ENCODE results near the gene CEP63.

CEP63 gene

GRCh38 chr3:134536781-134537180 is 50.9 kb downstream of the CEP63 start:
- Histone ChIP-seq H3K4ac (ENCODE audit: low read length) (no peak overlapping the region), H2BK12ac (ENCODE audit: low read length) (no peak overlapping the region), H3K9ac (ENCODE audit: low read depth, low read length, poor library complexity) (no peak overlapping the region), H3K14ac (ENCODE audit: low read length) (no peak overlapping the region), H3K23ac (ENCODE audit: low read depth, low read length, poor library complexity) (no peak overlapping the region), H3K4me1 (ENCODE audit: control insufficient read depth in 2 of 2, insufficient read depth in 1 of 2, low read depth in 1 of 2, low read length in 2 of 2) (peaks cover 0 to 2% of the 10 kb centered on the region in 2 donors), H3K27ac (replicated peaks; ENCODE audit: low read length) (no peak overlapping the region), H2BK5ac (ENCODE audit: low read length) (no peak overlapping the region), H3K79me1 (ENCODE audit: low read depth, low read length) (no peaks in the 10 kb centered on the region), H2BK15ac (ENCODE audit: low read length) (no peak overlapping the region), H3K9me3 (replicated peaks in 1 of 2; ENCODE audit: control insufficient read depth in 2 of 2, insufficient read depth in 1 of 2, low read depth in 1 of 2, low read length in 2 of 2) (peaks cover 2 to 3% of the 10 kb centered on the region in 2 donors), H2BK120ac (ENCODE audit: low read depth, low read length) (no peak overlapping the region), H3K4me3 (ENCODE audit: low read length in 2 of 2) (no peak overlapping the region), H3K36me3 (replicated peaks in 1 of 2; ENCODE audit: control insufficient read depth in 2 of 2, insufficient read depth in 2 of 2, low read length in 2 of 2) (peaks cover 4 to 48% of the 10 kb centered on the region in 2 donors), H3K18ac (ENCODE audit: low read length) (no peak overlapping the region), H4K91ac (ENCODE audit: low read depth, low read length, poor library complexity) (no peak overlapping the region), H4K8ac (ENCODE audit: low read depth, low read length) (no peak overlapping the region), H2AK5ac (ENCODE audit: low read depth, low read length) (no peak overlapping the region), H3K4me2 (ENCODE audit: insufficient read depth, low read length, poor library complexity, severe bottlenecking) (no peak overlapping the region), H2AFZ (ENCODE audit: low read length) (no peak overlapping the region), H3K27me3 (ENCODE audit: control insufficient read depth in 3 of 3, insufficient read depth in 3 of 3, low read depth in 1 of 3, low read length in 3 of 3) (no peaks in the 10 kb centered on the region)
- WGBS, 2 donors (ENCODE audit: extremely low coverage in 2 of 2, insufficient read length in 2 of 2, insufficient replicate concordance in 1 of 2): no CpG with 5 or more reads among the region's 5 CpGs
- no peak for DNase-seq (ENCODE audit: low spot score)

GRCh38 chr3:134542287-134542958 is 56.6 kb downstream of the CEP63 start:
- Histone ChIP-seq H3K14ac (ENCODE audit: low read length) (no peak overlapping the region), H3K79me1 (ENCODE audit: low read depth, low read length) (no peaks in the 10 kb centered on the region), H3K27me3 (ENCODE audit: control insufficient read depth in 3 of 3, insufficient read depth in 3 of 3, low read depth in 1 of 3, low read length in 3 of 3) (no peaks in the 10 kb centered on the region), H3K4me3 (ENCODE audit: low read length in 2 of 2) (no peak overlapping the region), H3K27ac (replicated peaks; ENCODE audit: low read length) (no peak overlapping the region), H3K18ac (ENCODE audit: low read length) (no peak overlapping the region), H3K4ac (ENCODE audit: low read length) (no peak overlapping the region), H2BK12ac (ENCODE audit: low read length) (no peak overlapping the region), H3K4me1 (ENCODE audit: control insufficient read depth in 2 of 2, insufficient read depth in 1 of 2, low read depth in 1 of 2, low read length in 2 of 2) (peaks cover 0 to under 1% of the 10 kb centered on the region in 2 donors), H4K8ac (ENCODE audit: low read depth, low read length) (no peak overlapping the region), H4K91ac (ENCODE audit: low read depth, low read length, poor library complexity) (no peak overlapping the region), H2AK5ac (ENCODE audit: low read depth, low read length) (no peak overlapping the region), H3K23ac (ENCODE audit: low read depth, low read length, poor library complexity) (no peak overlapping the region), H3K9me3 (replicated peaks in 1 of 2; ENCODE audit: control insufficient read depth in 2 of 2, insufficient read depth in 1 of 2, low read depth in 1 of 2, low read length in 2 of 2) (peaks cover 2% of the 10 kb centered on the region in 2 donors), H2BK5ac (ENCODE audit: low read length) (no peak overlapping the region), H3K36me3 (replicated peaks in 1 of 2; ENCODE audit: control insufficient read depth in 2 of 2, insufficient read depth in 2 of 2, low read length in 2 of 2) (peaks cover 6 to 43% of the 10 kb centered on the region in 2 donors), H3K4me2 (ENCODE audit: insufficient read depth, low read length, poor library complexity, severe bottlenecking) (no peak overlapping the region), H2BK15ac (ENCODE audit: low read length) (no peak overlapping the region), H3K9ac (ENCODE audit: low read depth, low read length, poor library complexity) (no peak overlapping the region), H2AFZ (ENCODE audit: low read length) (no peak overlapping the region), H2BK120ac (ENCODE audit: low read depth, low read length) (no peak overlapping the region)
- no peak for DNase-seq (ENCODE audit: low spot score)
- no CpG with 5 or more reads among the region's 3 CpGs for WGBS, 2 donors (ENCODE audit: extremely low coverage in 2 of 2, insufficient read length in 2 of 2, insufficient replicate concordance in 1 of 2)

GRCh38 chr3:134543113-134543512 is 57.3 kb downstream of the CEP63 start:
- H4K91ac ChIP-seq (ENCODE audit: low read depth, low read length, poor library complexity): no peak overlapping the region
- H3K18ac ChIP-seq (ENCODE audit: low read length): no peak overlapping the region
- H2BK5ac ChIP-seq (ENCODE audit: low read length): no peak overlapping the region
- no peak overlapping the region for H3K14ac ChIP-seq (ENCODE audit: low read length)
- H2AK5ac ChIP-seq (ENCODE audit: low read depth, low read length): no peak overlapping the region
- H4K8ac ChIP-seq (ENCODE audit: low read depth, low read length): no peak overlapping the region
- H3K23ac ChIP-seq (ENCODE audit: low read depth, low read length, poor library complexity): no peak overlapping the region
- no peak overlapping the region for H2BK15ac ChIP-seq (ENCODE audit: low read length)
- no peak overlapping the region for H3K4me2 ChIP-seq (ENCODE audit: insufficient read depth, low read length, poor library complexity, severe bottlenecking)
- peaks cover 3 to 40% of the 10 kb centered on the region in 2 donors for H3K36me3 ChIP-seq (replicated peaks in 1 of 2; ENCODE audit: control insufficient read depth in 2 of 2, insufficient read depth in 2 of 2, low read length in 2 of 2)
- no peak overlapping the region for H3K9ac ChIP-seq (ENCODE audit: low read depth, low read length, poor library complexity)
- H3K9me3 ChIP-seq (replicated peaks in 1 of 2; ENCODE audit: control insufficient read depth in 2 of 2, insufficient read depth in 1 of 2, low read depth in 1 of 2, low read length in 2 of 2): peaks cover 0 to 2% of the 10 kb centered on the region in 2 donors
- no peak overlapping the region for H2BK120ac ChIP-seq (ENCODE audit: low read depth, low read length)
- no peak overlapping the region for H3K27ac ChIP-seq (replicated peaks; ENCODE audit: low read length)
- H2BK12ac ChIP-seq (ENCODE audit: low read length): no peak overlapping the region
- no peak overlapping the region for H3K4me3 ChIP-seq (ENCODE audit: low read length in 2 of 2)
- WGBS, 2 donors (ENCODE audit: extremely low coverage in 2 of 2, insufficient read length in 2 of 2, insufficient replicate concordance in 1 of 2): no CpG with 5 or more reads among the region's 3 CpGs
- no peak overlapping the region for H2AFZ ChIP-seq (ENCODE audit: low read length)
- H3K79me1 ChIP-seq (ENCODE audit: low read depth, low read length): no peaks in the 10 kb centered on the region
- H3K4ac ChIP-seq (ENCODE audit: low read length): no peak overlapping the region
- H3K4me1 ChIP-seq (ENCODE audit: control insufficient read depth in 2 of 2, insufficient read depth in 1 of 2, low read depth in 1 of 2, low read length in 2 of 2): no peaks in the 10 kb centered on the region
- DNase-seq (ENCODE audit: low spot score): no peak
- H3K27me3 ChIP-seq (ENCODE audit: control insufficient read depth in 3 of 3, insufficient read depth in 3 of 3, low read depth in 1 of 3, low read length in 3 of 3): no peaks in the 10 kb centered on the region

- no peak overlapping the region for H2BK5ac ChIP-seq (ENCODE audit: low read length)
- no peak overlapping the region for H4K91ac ChIP-seq (ENCODE audit: low read depth, low read length, poor library complexity)
- no peak overlapping the region for H4K8ac ChIP-seq (ENCODE audit: low read depth, low read length)
- H3K4me1 ChIP-seq (ENCODE audit: control insufficient read depth in 2 of 2, insufficient read depth in 1 of 2, low read depth in 1 of 2, low read length in 2 of 2): no peaks in the 10 kb centered on the region
- no CpG with 5 or more reads among the region's 2 CpGs for WGBS, 2 donors (ENCODE audit: extremely low coverage in 2 of 2, insufficient read length in 2 of 2, insufficient replicate concordance in 1 of 2)
- H3K14ac ChIP-seq (ENCODE audit: low read length): no peak overlapping the region
- no peaks in the 10 kb centered on the region for H3K9me3 ChIP-seq (replicated peaks in 1 of 2; ENCODE audit: control insufficient read depth in 2 of 2, insufficient read depth in 1 of 2, low read depth in 1 of 2, low read length in 2 of 2)
- no peak overlapping the region for H3K27ac ChIP-seq (replicated peaks; ENCODE audit: low read length)
- DNase-seq (ENCODE audit: low spot score): no peak
- H3K79me1 ChIP-seq (ENCODE audit: low read depth, low read length): no peaks in the 10 kb centered on the region
- no peak overlapping the region for H3K18ac ChIP-seq (ENCODE audit: low read length)
- H2BK15ac ChIP-seq (ENCODE audit: low read length): no peak overlapping the region
- no peak overlapping the region for H2AFZ ChIP-seq (ENCODE audit: low read length)
- no peak overlapping the region for H2BK120ac ChIP-seq (ENCODE audit: low read depth, low read length)
- H3K36me3 ChIP-seq (replicated peaks in 1 of 2; ENCODE audit: control insufficient read depth in 2 of 2, insufficient read depth in 2 of 2, low read length in 2 of 2): peaks cover 3 to 41% of the 10 kb centered on the region in 2 donors
- no peak overlapping the region for H2BK12ac ChIP-seq (ENCODE audit: low read length)
- H3K27me3 ChIP-seq (ENCODE audit: control insufficient read depth in 3 of 3, insufficient read depth in 3 of 3, low read depth in 1 of 3, low read length in 3 of 3): no peaks in the 10 kb centered on the region
- H3K4ac ChIP-seq (ENCODE audit: low read length): no peak overlapping the region
- H2AK5ac ChIP-seq (ENCODE audit: low read depth, low read length): no peak overlapping the region
- H3K23ac ChIP-seq (ENCODE audit: low read depth, low read length, poor library complexity): no peak overlapping the region
- H3K9ac ChIP-seq (ENCODE audit: low read depth, low read length, poor library complexity): no peak overlapping the region
- H3K4me2 ChIP-seq (ENCODE audit: insufficient read depth, low read length, poor library complexity, severe bottlenecking): no peak overlapping the region
- H3K4me3 ChIP-seq (ENCODE audit: low read length in 2 of 2): no peak overlapping the region
Measured at GRCh38 chr3:134544316-134544715, 58.5 kb downstream of the CEP63 start.

All from neuronal stem cell (in vitro differentiated cells).